ENCODE data around the gene PNMT.
"Not testable (repeated sequence)": the region's sequence is repeated elsewhere in the genome, so short reads cannot be mapped to it uniquely, and the experiment has no call there.

PNMT gene

GRCh38 chr17:39709319-39709997 is 41.2 kb downstream of the PNMT start:
- DNase-seq (ENCODE audit: low read depth): no peak

GRCh38 chr17:39709998-39710964 is 42.0 kb downstream of the PNMT start:
- DNase-seq (ENCODE audit: low read depth): no peak

- DNase-seq (ENCODE audit: low read depth): not testable (repeated sequence)
These were observed 42.8 kb downstream of the PNMT start for GRCh38 chr17:39711071-39711470.

GRCh38 chr17:39711851-39712250 is 43.6 kb downstream of the PNMT start:
- no peak for DNase-seq (ENCODE audit: low read depth)

- DNase-seq (ENCODE audit: low read depth): no peak
These were observed 46.0 kb downstream of the PNMT start for GRCh38 chr17:39714234-39714633.

GRCh38 chr17:39715375-39716072 is 47.3 kb downstream of the PNMT start:
- DNase-seq (ENCODE audit: low read depth): no peak

- DNase-seq (ENCODE audit: low read depth): no peak
These were observed 48.0 kb downstream of the PNMT start for GRCh38 chr17:39716073-39716818.

- no peak for DNase-seq (ENCODE audit: low read depth)
These were observed 48.8 kb downstream of the PNMT start for GRCh38 chr17:39716879-39717536.

GRCh38 chr17:39717660-39718059 is 49.4 kb downstream of the PNMT start:
- no peak for DNase-seq (ENCODE audit: low read depth)

GRCh38 chr17:39719563-39720355 is 51.5 kb downstream of the PNMT start:
- DNase-seq (ENCODE audit: low read depth): no peak
